HCT116 (cell line): ENCODE measurements around the gene DGKB. TPM values are rescaled to one million over a fixed set of nuclear protein-coding genes. Genes with fewer than 3 reads are reported as not detected.

ENCODE experiments used
- ATAC-seq: fragments of 200-7000 bp; cut with Tn5 transposase; 2 replicates; pipeline ENCODE4 v1.9.1; 2020; ENCODE audit warnings: mild to moderate bottlenecking, moderate library complexity
- BruUV-seq: library from RNA; stranded (reverse); fragments of 400-500 nt; replicated peaks from 2 replicates; lab custom pipeline; 2021; lab: Mats Ljungman, UMichigan
- CTCF ChIA-PET: fragments of 300-600 bp; sonication (Branson Sonifier 250); formaldehyde crosslinking; loops from one replicate; lab custom pipeline; 2021; ENCODE audit warnings: antibody characterized with exemption; lab: Charles Lee
- POLR2A ChIA-PET: fragments of 300-600, 350-600 bp; sonication (Branson Sonifier 250); formaldehyde crosslinking; loops from one replicate; lab custom pipeline; 2021; ENCODE audit warnings: antibody characterized with exemption; lab: Charles Lee
- RAD21 ChIA-PET, 2 experiments: fragments of 300-600 bp; sonication (Branson Sonifier 250); formaldehyde crosslinking; loops; one replicate each; lab custom pipeline; 2023; ENCODE audit warnings: low total read pairs in 2 of 2; ENCODE audit not compliant: uncharacterized antibody in 2 of 2, unreplicated experiment in 2 of 2, low non-redundant PET in 1 of 2; lab: Charles Lee
- DNase-seq: peaks from one replicate; pipeline ENCODE4 v3.0.0-alpha.2; 2010; ENCODE audit warnings: low read depth, low spot score
- H2AFZ ChIP-seq: fragments of 200-600 bp; shearing (Covaris generic), sonication (generic); 2 replicates; pipeline ENCODE4 v1.6.1; 2017; ENCODE audit warnings: low read depth, mixed run types, mixed read lengths, antibody characterized with exemption, low read length; ENCODE audit not compliant: poor library complexity, severe bottlenecking
- H3K27ac ChIP-seq: 2 replicates; pipeline ENCODE4 v1.5.1; 2012; ENCODE audit warnings: low read depth, low read length
- H3K27me3 ChIP-seq: fragments of 200-600 bp; sonication (generic); 2 replicates; pipeline ENCODE4 v1.6.1; 2016; ENCODE audit warnings: mixed run types, low read length, mixed read lengths; ENCODE audit not compliant: insufficient read depth
- H3K36me3 ChIP-seq, 2 experiments: fragments of 200-500 bp in 1 of 2; fragments of 200-600 bp in 1 of 2; sonication (Bioruptor generic) in 1 of 2; sonication (generic) in 1 of 2; 2 replicates each; pipeline versions ENCODE4 v1.5.1 to v1.6.1; 2014 to 2016; ENCODE audit warnings: low read length in 2 of 2, inconsistent platforms in 1 of 2, mixed read lengths in 1 of 2, mixed run types in 1 of 2; ENCODE audit not compliant: insufficient read depth in 2 of 2, control insufficient read depth in 1 of 2
- H3K4me1 ChIP-seq, 2 experiments: fragments of 200-600 bp in 1 of 2; sonication (generic) in 1 of 2; 2 replicates each; pipeline versions ENCODE4 v1.5.1 to v1.6.1; 2012 to 2017; ENCODE audit warnings: low read length in 2 of 2, inconsistent platforms in 1 of 2, mild to moderate bottlenecking in 1 of 2, mixed read lengths in 1 of 2, mixed run types in 1 of 2, moderate library complexity in 1 of 2; ENCODE audit not compliant: insufficient read depth in 2 of 2, control insufficient read depth in 1 of 2
- H3K4me2 ChIP-seq: fragments of 200-600 bp; sonication (generic); 2 replicates; pipeline ENCODE4 v1.6.1; 2017; ENCODE audit warnings: mixed run types, low read length, mixed read lengths
- H3K4me3 ChIP-seq, 2 experiments: fragments of 200-600 bp in 1 of 2; sonication (generic) in 1 of 2; replicated peaks in 1 of 2; 2 replicates each; pipeline ENCODE4 v1.5.1; 2011 to 2016; ENCODE audit warnings: low read length in 2 of 2, control low read depth in 1 of 2, low read depth in 1 of 2, mild to moderate bottlenecking in 1 of 2, mixed read lengths in 1 of 2, mixed run types in 1 of 2
- H3K79me2 ChIP-seq: fragments of 200-600 bp; sonication (generic); 2 replicates; pipeline ENCODE4 v1.6.1; 2017; ENCODE audit warnings: mild to moderate bottlenecking, mixed run types, low read length, moderate library complexity, mixed read lengths; ENCODE audit not compliant: insufficient read depth
- H3K9ac ChIP-seq: fragments of 200-600 bp; sonication (generic); 2 replicates; pipeline ENCODE4 v1.6.1; 2016; ENCODE audit warnings: low read length, mixed read lengths
- H3K9me2 ChIP-seq: fragments of 200-600 bp; sonication (generic), shearing (Covaris generic); 2 replicates; pipeline ENCODE4 v1.6.1; 2017; ENCODE audit warnings: mixed run types, mild to moderate bottlenecking, moderate library complexity; ENCODE audit not compliant: insufficient read depth
- H3K9me3 ChIP-seq, 2 experiments: fragments of 200-500 bp in 1 of 2; fragments of 200-600 bp in 1 of 2; sonication (Bioruptor generic) in 1 of 2; sonication (generic) in 1 of 2; 2 replicates each; pipeline ENCODE4 v1.6.1; 2014 to 2017; ENCODE audit warnings: low read length in 2 of 2, mixed read lengths in 2 of 2, inconsistent platforms in 1 of 2, low read depth in 1 of 2, mild to moderate bottlenecking in 1 of 2, mixed run types in 1 of 2, moderate library complexity in 1 of 2; ENCODE audit not compliant: control insufficient read depth in 1 of 2, insufficient read depth in 1 of 2
- H4K20me1 ChIP-seq: fragments of 200-600 bp; sonication (generic), shearing (Covaris generic); 2 replicates; pipeline ENCODE4 v1.6.1; 2017; ENCODE audit warnings: mixed run types, mild to moderate bottlenecking, moderate library complexity; ENCODE audit not compliant: insufficient read depth
- CBX3 ChIP-seq: IDR thresholded peaks from 2 replicates; pipeline ENCODE4 v1.6.1; 2012; ENCODE audit warnings: low read depth
- CEBPB ChIP-seq: IDR thresholded peaks from 2 replicates; pipeline ENCODE4 v1.6.1; 2012; ENCODE audit warnings: low read depth
- EGR1 ChIP-seq: IDR thresholded peaks from 2 replicates; pipeline ENCODE4 v1.6.1; 2012; ENCODE audit warnings: low read depth
- ELF1 ChIP-seq: IDR thresholded peaks from 2 replicates; pipeline ENCODE4 v1.6.1; 2012; ENCODE audit warnings: low read depth, borderline replicate concordance
- EZH2 ChIP-seq: fragments of 200-600 bp; sonication (generic); IDR thresholded peaks from 2 replicates; pipeline ENCODE4 v1.6.1; 2017; ENCODE audit warnings: antibody characterized with exemption, mixed run types
- FOSL1 ChIP-seq: IDR thresholded peaks from 2 replicates; pipeline ENCODE4 v1.6.1; 2012; ENCODE audit warnings: low read depth
- JUND ChIP-seq: IDR thresholded peaks from 2 replicates; pipeline ENCODE4 v1.6.1; 2012
- MAX ChIP-seq: IDR thresholded peaks from 2 replicates; pipeline ENCODE4 v1.6.1; 2012
- POLR2A ChIP-seq: IDR thresholded peaks from 2 replicates; pipeline ENCODE4 v1.7.0; 2011; ENCODE audit warnings: borderline replicate concordance; ENCODE audit not compliant: insufficient read depth, insufficient read length; ENCODE audit errors: extremely low read depth
- RAD21 ChIP-seq: IDR thresholded peaks from 2 replicates; pipeline ENCODE4 v1.6.1; 2012; ENCODE audit warnings: low read depth, mild to moderate bottlenecking
- REST ChIP-seq: IDR thresholded peaks from 2 replicates; pipeline ENCODE4 v1.6.1; 2012; ENCODE audit warnings: low read depth
- SIN3A ChIP-seq: IDR thresholded peaks from 2 replicates; pipeline ENCODE4 v1.6.1; 2012; ENCODE audit warnings: low read depth
- SP1 ChIP-seq: IDR thresholded peaks from 2 replicates; pipeline ENCODE4 v1.6.1; 2012; ENCODE audit warnings: low read depth
- SRF ChIP-seq: IDR thresholded peaks from 2 replicates; pipeline ENCODE4 v1.6.1; 2012; ENCODE audit warnings: low read depth
- TCF7L2 ChIP-seq: IDR thresholded peaks from 2 replicates; pipeline ENCODE4 v1.7.0; 2011; ENCODE audit warnings: borderline replicate concordance, inconsistent platforms; ENCODE audit not compliant: insufficient read depth, insufficient read length; ENCODE audit errors: extremely low read depth
- ZBTB33 ChIP-seq: IDR thresholded peaks from 2 replicates; pipeline ENCODE4 v1.6.1; 2011; ENCODE audit warnings: mild to moderate bottlenecking, low read length, moderate library complexity; ENCODE audit not compliant: insufficient replicate concordance; ENCODE audit errors: extremely low read depth
- ZFX ChIP-seq: fragments of 450-650 bp; IDR thresholded peaks from 2 replicates; pipeline ENCODE4 v1.6.1; 2017
- ZNF274 ChIP-seq: fragments of 200-500 bp; sonication (Bioruptor generic); IDR thresholded peaks from 2 replicates; pipeline ENCODE4 v1.6.1; 2014; ENCODE audit warnings: mild to moderate bottlenecking, low read depth, low read length, inconsistent platforms
- intact Hi-C: fragments of 100-400 bp; cut with micrococcal nuclease; formaldehyde crosslinking; loops from 2 replicates; pipeline ENCODE4 v1.10.0; 2022
- total RNA-seq: library from RNA; stranded (reverse); gene quantifications from one replicate; pipeline ENCODE4 v1.2.1, GENCODE V29; 2021; ENCODE audit not compliant: unreplicated experiment

DGKB gene
- total RNA-seq, 1 experiment from 2014 or later, result 0.05 TPM

GRCh38 chr7:14754631-14755030 is 147.9 kb downstream of the DGKB start:
- H3K36me3 ChIP-seq, result no peaks in the 10 kb centered on the region
- no peaks in the 10 kb centered on the region for H3K9me3 ChIP-seq
- POLR2A ChIA-PET, result no interaction called here
- peak overlapping the region; percentile 91 for H2AFZ ChIP-seq
- no peak for DNase-seq
- intact Hi-C loops, result no loop called here
- no peak overlapping the region for H3K4me3 ChIP-seq
- no TSS peak for BruUV-seq
- H3K27me3 ChIP-seq, result no peaks in the 10 kb centered on the region
- CTCF ChIA-PET, result no interaction called here
- H3K79me2 ChIP-seq, result no peaks in the 10 kb centered on the region
- RAD21 ChIA-PET, result no interaction called here
- no peak overlapping the region for H3K27ac ChIP-seq
- H4K20me1 ChIP-seq, result no peaks in the 10 kb centered on the region
- peak overlapping the region; percentile 23 for H3K4me2 ChIP-seq
- peaks cover 0 to 6% of the 10 kb centered on the region in 2 experiments; a peak in 2 of 4 replicates for H3K4me1 ChIP-seq
- TF ChIP-seq EZH2 (no peak), REST (no peak), SP1 (no peak), ZFX (no peak), ZNF274 (no peak), MAX (no peak), RAD21 (no peak), CBX3 (no peak), EGR1 (no peak), ELF1 (no peak), FOSL1 (no peak), TCF7L2 (no peak), CEBPB (no peak), POLR2A (no peak), ZBTB33 (no peak), SIN3A (no peak), SRF (no peak), JUND (no peak)
- no peak overlapping the region for H3K9ac ChIP-seq
- H3K9me2 ChIP-seq, result peaks cover 6% of the 10 kb centered on the region; the same call in 1 of the 2 replicates
- ATAC-seq, result no peak
